ENCODE results near the gene CERK. TPM values are rescaled to one million over a fixed set of nuclear protein-coding genes. Genes with fewer than 3 reads are reported as not detected.

Gene CERK
- total RNA-seq, 4 donors from 2014 or later = 19.2 to 46.2 (median 36.6) TPM

DNA sequence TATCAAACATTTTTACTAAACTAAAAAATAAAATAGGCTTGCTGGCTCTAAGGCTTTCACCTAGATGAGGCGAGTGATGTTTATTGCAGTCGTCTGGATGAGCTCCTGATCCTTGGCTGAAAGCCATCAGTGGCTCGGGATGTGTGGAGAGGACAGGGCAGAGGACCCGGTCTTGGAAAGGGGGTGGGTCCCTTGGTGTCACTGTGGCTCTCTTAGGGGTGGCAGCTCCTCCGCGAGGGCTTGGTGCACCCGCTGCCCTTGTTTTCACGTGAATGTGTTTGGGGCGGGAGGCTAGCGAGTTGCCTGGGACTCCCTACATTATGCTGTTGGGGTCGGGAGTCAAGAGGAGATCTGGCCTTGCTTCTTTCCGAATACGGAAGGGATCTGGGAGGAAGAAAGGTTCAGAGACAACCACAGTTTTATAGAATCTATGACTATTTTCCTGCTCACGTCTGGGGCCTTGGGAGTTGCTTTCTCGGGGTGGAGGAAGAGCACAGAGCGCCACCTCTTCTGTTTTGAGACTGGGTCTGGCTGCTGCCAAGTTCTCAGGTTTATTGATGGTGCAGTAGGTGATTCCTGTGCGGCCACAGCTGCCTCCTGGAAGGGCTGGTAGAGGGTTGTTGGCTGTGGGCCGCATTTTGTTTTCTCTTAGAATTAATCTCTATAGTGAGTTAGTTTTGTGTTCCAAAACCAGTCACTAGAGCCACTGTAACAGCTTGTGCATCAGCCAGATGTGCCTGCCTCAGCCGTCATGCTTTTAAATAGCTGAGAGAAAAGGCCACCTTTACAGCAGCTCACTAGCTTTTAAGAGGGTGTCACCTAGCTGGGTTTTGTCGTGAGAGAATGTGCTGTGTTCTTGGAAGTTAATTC lies 37.2 kb upstream of the CERK start:
- Histone ChIP-seq H3K27me3 (no peaks in the 10 kb centered on the region), H3K4me1 (peaks cover 50% of the 10 kb centered on the region), H3K27ac (peak overlapping the region; percentile 43), H3K36me3 (no peaks in the 10 kb centered on the region), H3K4me3 (no peak overlapping the region), H3K9me3 (no peaks in the 10 kb centered on the region)
- WGBS = 53% methylated on average over 19 of the region's 20 CpGs
- peak in 1 of 2 donors; percentile 59 for DNase-seq (ENCODE audit: low spot score in 2 of 2)
- TF ChIP-seq POLR2AphosphoS5 (IDR thresholded peaks at IDR 0.05) (no peak), EP300 (IDR thresholded peaks at IDR 0.05) (no peak), POLR2A (IDR thresholded peaks at IDR 0.05) (no peak)
- TF ChIP-seq, protein P1, sequence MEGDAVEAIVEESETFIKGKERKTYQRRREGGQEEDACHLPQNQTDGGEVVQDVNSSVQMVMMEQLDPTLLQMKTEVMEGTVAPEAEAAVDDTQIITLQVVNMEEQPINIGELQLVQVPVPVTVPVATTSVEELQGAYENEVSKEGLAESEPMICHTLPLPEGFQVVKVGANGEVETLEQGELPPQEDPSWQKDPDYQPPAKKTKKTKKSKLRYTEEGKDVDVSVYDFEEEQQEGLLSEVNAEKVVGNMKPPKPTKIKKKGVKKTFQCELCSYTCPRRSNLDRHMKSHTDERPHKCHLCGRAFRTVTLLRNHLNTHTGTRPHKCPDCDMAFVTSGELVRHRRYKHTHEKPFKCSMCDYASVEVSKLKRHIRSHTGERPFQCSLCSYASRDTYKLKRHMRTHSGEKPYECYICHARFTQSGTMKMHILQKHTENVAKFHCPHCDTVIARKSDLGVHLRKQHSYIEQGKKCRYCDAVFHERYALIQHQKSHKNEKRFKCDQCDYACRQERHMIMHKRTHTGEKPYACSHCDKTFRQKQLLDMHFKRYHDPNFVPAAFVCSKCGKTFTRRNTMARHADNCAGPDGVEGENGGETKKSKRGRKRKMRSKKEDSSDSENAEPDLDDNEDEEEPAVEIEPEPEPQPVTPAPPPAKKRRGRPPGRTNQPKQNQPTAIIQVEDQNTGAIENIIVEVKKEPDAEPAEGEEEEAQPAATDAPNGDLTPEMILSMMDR (IDR thresholded peaks at IDR 0.05) = no peak

DNA sequence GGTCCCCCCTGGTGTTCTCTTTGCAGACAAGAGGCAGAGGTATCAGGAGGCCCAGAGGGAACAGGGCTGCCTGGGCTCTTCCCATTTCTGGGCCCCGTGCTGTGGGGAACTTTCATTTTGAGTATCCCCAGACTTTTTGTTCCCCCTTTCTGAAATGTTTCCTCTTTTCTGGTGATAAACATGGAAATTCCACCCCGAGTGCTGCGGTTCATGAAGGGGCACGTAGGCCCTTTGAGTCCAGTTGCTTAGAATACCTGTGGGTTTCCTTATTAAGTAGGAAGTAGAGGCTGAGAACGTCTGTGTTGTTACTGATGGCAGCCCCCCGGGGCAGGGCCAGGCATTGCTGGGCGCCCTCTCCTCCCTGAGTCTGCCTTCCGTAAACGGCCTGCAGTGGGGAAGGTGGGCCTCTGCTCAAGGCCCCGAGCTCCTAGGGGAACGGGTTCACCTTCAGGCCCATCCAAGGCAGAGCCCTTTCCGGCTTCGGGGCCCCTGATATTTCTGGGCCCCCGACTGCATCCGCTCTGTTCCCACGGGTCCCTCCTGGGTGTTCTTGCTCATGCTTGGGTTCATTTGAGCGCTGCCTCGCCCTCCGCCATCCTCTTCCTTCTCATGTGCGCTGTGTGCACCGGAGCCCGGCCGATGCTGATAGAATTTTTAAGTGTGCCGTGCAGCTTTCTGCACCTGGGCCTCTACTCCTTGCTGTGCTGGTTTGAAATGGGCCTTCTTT lies 36.4 kb upstream of the CERK start:
- Histone ChIP-seq H3K27me3 (no peaks in the 10 kb centered on the region), H3K36me3 (no peaks in the 10 kb centered on the region), H3K27ac (peak overlapping the region; percentile 43), H3K4me3 (peak overlapping the region; percentile 6), H3K9me3 (no peaks in the 10 kb centered on the region), H3K4me1 (peaks cover 56% of the 10 kb centered on the region)
- TF ChIP-seq, protein P1 (IDR thresholded peaks at IDR 0.05) = no peak
- TF ChIP-seq EP300 (IDR thresholded peaks at IDR 0.05) (no peak), POLR2AphosphoS5 (IDR thresholded peaks at IDR 0.05) (no peak), POLR2A (IDR thresholded peaks at IDR 0.05) (no peak)
- WGBS = 66% methylated on average over 24 of the region's 24 CpGs
- peak in 1 of 2 donors; percentile 58 for DNase-seq (ENCODE audit: low spot score in 2 of 2)

DNA sequence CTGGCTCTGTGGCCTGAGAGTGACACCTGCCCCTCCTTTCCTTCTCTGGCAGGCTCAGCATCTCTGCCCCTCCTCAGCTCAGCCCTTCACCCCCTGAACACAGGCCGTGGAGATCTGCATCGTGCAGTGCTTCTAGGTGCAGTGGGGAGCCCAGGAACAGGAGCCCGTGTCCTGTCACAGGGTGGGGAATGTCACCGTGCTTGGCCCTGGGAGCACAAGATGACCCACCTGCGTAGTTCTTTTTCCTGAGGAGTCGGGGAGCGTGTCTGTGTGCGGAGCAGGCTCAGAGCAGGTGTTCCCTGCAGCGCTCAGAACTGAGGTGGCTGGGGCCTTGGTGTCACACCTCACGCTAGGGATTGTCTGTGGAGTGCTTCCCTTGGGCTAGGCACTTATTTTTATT lies 35.0 kb upstream of the CERK start:
- H3K27ac ChIP-seq = no peak overlapping the region
- H3K9me3 ChIP-seq = no peaks in the 10 kb centered on the region
- H3K4me3 ChIP-seq = no peak overlapping the region
- no peaks in the 10 kb centered on the region for H3K36me3 ChIP-seq
- TF ChIP-seq, protein P1 (IDR thresholded peaks at IDR 0.05) = no peak
- TF ChIP-seq POLR2AphosphoS5 (IDR thresholded peaks at IDR 0.05) (no peak), EP300 (IDR thresholded peaks at IDR 0.05) (no peak), POLR2A (IDR thresholded peaks at IDR 0.05) (no peak)
- peak in 1 of 2 donors; percentile 60 for DNase-seq (ENCODE audit: low spot score in 2 of 2)
- H3K27me3 ChIP-seq = no peaks in the 10 kb centered on the region
- peaks cover 64% of the 10 kb centered on the region for H3K4me1 ChIP-seq
- WGBS = no CpG with 5 or more reads among the region's 10 CpGs

DNA sequence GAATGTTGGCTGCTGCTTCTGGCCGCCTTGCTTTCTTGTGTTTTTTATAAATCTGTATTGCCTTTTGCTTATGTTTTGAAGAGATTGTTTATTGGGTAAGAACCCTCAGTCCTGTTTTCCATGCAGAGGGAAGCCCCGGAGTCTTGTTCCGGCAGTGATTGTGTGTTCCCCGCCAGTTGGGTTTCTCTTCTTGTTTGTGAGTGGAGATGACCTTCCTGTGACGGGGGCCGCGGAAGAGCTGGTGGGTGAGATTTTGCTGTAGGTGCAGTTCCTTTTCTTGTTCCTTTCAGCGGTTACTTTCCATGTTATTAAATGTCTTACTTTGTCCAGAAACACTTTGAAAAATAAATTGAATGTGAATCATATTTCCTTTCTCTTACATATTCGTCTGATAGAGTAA lies 32.7 kb upstream of the CERK start:
- WGBS = 69% methylated on average over 9 of the region's 9 CpGs
- Histone ChIP-seq H3K27ac (peak overlapping the region; percentile 10), H3K4me3 (no peak overlapping the region), H3K36me3 (no peaks in the 10 kb centered on the region), H3K27me3 (no peaks in the 10 kb centered on the region), H3K9me3 (no peaks in the 10 kb centered on the region), H3K4me1 (peaks cover 49% of the 10 kb centered on the region)
- TF ChIP-seq EP300 (IDR thresholded peaks at IDR 0.05) (no peak), POLR2A (IDR thresholded peaks at IDR 0.05) (no peak), POLR2AphosphoS5 (IDR thresholded peaks at IDR 0.05) (no peak)
- TF ChIP-seq, protein P1 (IDR thresholded peaks at IDR 0.05) = no peak
- DNase-seq (ENCODE audit: low spot score in 2 of 2) = peak in 1 of 2 donors; percentile 64

DNA sequence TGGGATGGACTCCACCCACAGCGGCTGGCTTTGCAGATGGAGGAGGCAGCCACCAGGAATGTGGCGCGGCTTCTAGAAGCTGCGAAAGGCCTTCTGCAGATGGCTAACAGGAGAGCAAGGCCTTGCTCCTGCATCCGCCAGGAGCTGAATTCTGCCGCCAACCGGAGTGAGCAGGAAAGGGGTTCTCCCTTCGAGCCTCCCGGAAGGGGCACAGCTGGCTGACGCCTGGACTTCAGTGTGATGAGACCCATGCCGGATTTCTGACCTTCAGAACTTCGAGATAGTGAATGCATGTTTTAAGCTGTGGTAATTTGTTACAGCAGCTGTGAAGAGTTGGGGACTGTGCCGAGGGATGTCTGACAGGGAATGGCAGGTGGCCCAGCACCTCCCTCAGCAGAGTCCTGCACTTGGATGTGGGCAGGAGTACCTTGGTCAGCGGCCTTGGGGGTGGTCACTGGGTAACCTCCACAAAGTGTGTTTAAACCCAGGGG lies 32.1 kb upstream of the CERK start:
- Histone ChIP-seq H3K36me3 (no peaks in the 10 kb centered on the region), H3K27ac (peak overlapping the region; percentile 10), H3K4me3 (no peak overlapping the region), H3K4me1 (peaks cover 44% of the 10 kb centered on the region), H3K27me3 (no peaks in the 10 kb centered on the region), H3K9me3 (no peaks in the 10 kb centered on the region)
- TF ChIP-seq EP300 (IDR thresholded peaks at IDR 0.05) (no peak), POLR2A (IDR thresholded peaks at IDR 0.05) (no peak), POLR2AphosphoS5 (IDR thresholded peaks at IDR 0.05) (no peak)
- TF ChIP-seq, protein P1 (IDR thresholded peaks at IDR 0.05) = no peak
- 74% methylated on average over 5 of the region's 14 CpGs for WGBS
- DNase-seq (ENCODE audit: low spot score in 2 of 2) = peak in 1 of 2 donors; percentile 37

All from suprapubic skin (tissue), 4 donors.